HEK293 (cell line): Measurements from ENCODE around the gene SYNGR3.
"Not testable (repeated sequence)": the region's sequence is repeated elsewhere in the genome, so short reads cannot be mapped to it uniquely, and the experiment has no call there.

Experiments
- CTCF ChIA-PET: fragments of 350-600 bp; formaldehyde crosslinking; extraction: SDS; loops from one replicate; lab custom pipeline; 2021; ENCODE audit warnings: antibody characterized with exemption; lab: Yijun Ruan, JAX
- POLR2A ChIA-PET: fragments of 300-600 bp; formaldehyde crosslinking; extraction: SDS; loops from one replicate; lab custom pipeline; 2020; ENCODE audit warnings: antibody characterized with exemption, inconsistent platforms; lab: Yijun Ruan, JAX
- H3K27ac ChIP-seq: fragments of 200-500 bp; sonication (Bioruptor generic); 2 replicates; pipeline ENCODE4 v1.5.1; 2014; ENCODE audit warnings: low read depth, low read length, control low read depth, inconsistent platforms; ENCODE audit errors: extremely low read depth
- H3K36me3 ChIP-seq, 2 experiments: fragments of 200-500 bp in 1 of 2; sonication (Bioruptor generic) in 1 of 2; 1 replicate in 1 of 2; 2 replicates in 1 of 2; pipeline ENCODE4 v1.5.1; 2014 to 2017; ENCODE audit warnings: inconsistent platforms in 2 of 2, low read length in 2 of 2; ENCODE audit not compliant: control insufficient read depth in 2 of 2, insufficient read depth in 1 of 2
- H3K4me1 ChIP-seq: fragments of 200-500 bp; sonication (Bioruptor generic); 2 replicates; pipeline ENCODE4 v1.5.1; 2014; ENCODE audit warnings: mild to moderate bottlenecking, low read length, inconsistent platforms; ENCODE audit not compliant: control insufficient read depth, insufficient read depth
- H3K4me3 ChIP-seq: 2 replicates; pipeline ENCODE4 v1.5.1; 2011; ENCODE audit warnings: low read depth, mild to moderate bottlenecking, control low read depth, low read length, moderate library complexity
- H3K9me3 ChIP-seq: fragments of 200-500 bp; sonication (Bioruptor generic); 2 replicates; pipeline ENCODE4 v1.5.1; 2014; ENCODE audit warnings: low read depth, low read length, inconsistent platforms; ENCODE audit not compliant: control insufficient read depth, insufficient read depth
- GLIS2 ChIP-seq: fragments of 450-650 bp; formaldehyde crosslinking; IDR thresholded peaks from 2 replicates; pipeline ENCODE4 v1.5.1; 2016; ENCODE audit warnings: missing biosample characterization, missing genetic modification characterization
- MYNN ChIP-seq: fragments of 450-650 bp; formaldehyde crosslinking; IDR thresholded peaks from 2 replicates; pipeline ENCODE4 v1.5.1; 2016; ENCODE audit warnings: missing biosample characterization, missing genetic modification characterization, borderline replicate concordance
- PRDM2 ChIP-seq: fragments of 450-650 bp; formaldehyde crosslinking; IDR thresholded peaks from 2 replicates; pipeline ENCODE4 v1.5.1; 2016; ENCODE audit warnings: missing biosample characterization, missing genetic modification characterization, borderline replicate concordance
- WT1 ChIP-seq: fragments of 450-650 bp; formaldehyde crosslinking; IDR thresholded peaks from 2 replicates; pipeline ENCODE4 v1.5.1; 2016; ENCODE audit warnings: missing biosample characterization, missing genetic modification characterization
- YY2 ChIP-seq: fragments of 450-650 bp; formaldehyde crosslinking; IDR thresholded peaks from 2 replicates; pipeline ENCODE4 v1.5.1; 2016; ENCODE audit warnings: missing biosample characterization, missing genetic modification characterization
- ZBTB26 ChIP-seq: fragments of 450-650 bp; formaldehyde crosslinking; optimal IDR thresholded peaks from 2 replicates; pipeline ENCODE3; 2016; ENCODE audit warnings: missing biosample characterization, mild to moderate bottlenecking, missing genetic modification characterization
- ZNF112 ChIP-seq: fragments of 450-650 bp; formaldehyde crosslinking; IDR thresholded peaks from 2 replicates; pipeline ENCODE4 v1.5.0; 2017; ENCODE audit warnings: missing biosample characterization, missing genetic modification characterization
- ZNF2 ChIP-seq: fragments of 450-650 bp; formaldehyde crosslinking; IDR thresholded peaks from 2 replicates; pipeline ENCODE4 v1.5.1; 2016; ENCODE audit warnings: missing biosample characterization, missing genetic modification characterization
- ZNF223 ChIP-seq: fragments of 450-650 bp; formaldehyde crosslinking; IDR thresholded peaks from 2 replicates; pipeline ENCODE4 v1.5.1; 2016; ENCODE audit warnings: missing biosample characterization, missing genetic modification characterization
- ZNF37A ChIP-seq: fragments of 450-650 bp; IDR thresholded peaks from 2 replicates; pipeline ENCODE4 v1.5.1; 2018; ENCODE audit warnings: missing biosample characterization, missing genetic modification characterization
- ZNF394 ChIP-seq: fragments of 450-650 bp; formaldehyde crosslinking; IDR thresholded peaks from 2 replicates; pipeline ENCODE4 v1.5.1; 2016; ENCODE audit warnings: missing biosample characterization, missing genetic modification characterization, mild to moderate bottlenecking, moderate library complexity, borderline replicate concordance
- ZNF449 ChIP-seq: fragments of 450-650 bp; formaldehyde crosslinking; IDR thresholded peaks from 2 replicates; pipeline ENCODE4 v1.5.1; 2017; ENCODE audit warnings: missing biosample characterization, mild to moderate bottlenecking, missing genetic modification characterization, moderate library complexity
- ZNF514 ChIP-seq: fragments of 450-650 bp; formaldehyde crosslinking; IDR thresholded peaks from 2 replicates; pipeline ENCODE4 v1.5.1; 2016; ENCODE audit warnings: missing biosample characterization, missing genetic modification characterization
- ZNF544 ChIP-seq: fragments of 450-650 bp; formaldehyde crosslinking; IDR thresholded peaks from 2 replicates; pipeline ENCODE4 v1.5.0; 2017; ENCODE audit warnings: missing biosample characterization, missing genetic modification characterization
- ZNF555 ChIP-seq: fragments of 450-650 bp; formaldehyde crosslinking; conservative IDR thresholded peaks from 2 replicates; pipeline ENCODE4 v1.5.1; 2017; ENCODE audit warnings: missing biosample characterization, mild to moderate bottlenecking, missing genetic modification characterization, inconsistent platforms
- ZNF600 ChIP-seq: fragments of 450-650 bp; formaldehyde crosslinking; IDR thresholded peaks from 2 replicates; pipeline ENCODE4 v1.5.1; 2016; ENCODE audit warnings: missing biosample characterization, missing genetic modification characterization
- ZNF664 ChIP-seq: fragments of 450-650 bp; formaldehyde crosslinking; IDR thresholded peaks from 2 replicates; pipeline ENCODE4 v1.5.1; 2016; ENCODE audit warnings: missing biosample characterization, missing genetic modification characterization
- ZNF747 ChIP-seq: fragments of 450-650 bp; formaldehyde crosslinking; IDR thresholded peaks from 2 replicates; pipeline ENCODE4 v1.5.1; 2016; ENCODE audit warnings: missing biosample characterization, missing genetic modification characterization
- ZNF768 ChIP-seq: fragments of 450-650 bp; formaldehyde crosslinking; IDR thresholded peaks from 2 replicates; pipeline ENCODE4 v1.5.1; 2018; ENCODE audit warnings: missing biosample characterization, mild to moderate bottlenecking, missing genetic modification characterization
- ZSCAN30 ChIP-seq: fragments of 450-650 bp; IDR thresholded peaks from 2 replicates; pipeline ENCODE4 v1.5.1; 2018; ENCODE audit warnings: missing biosample characterization, mild to moderate bottlenecking, missing genetic modification characterization, moderate library complexity

Gene SYNGR3

GRCh38 chr16:1961651-1962067 lies 28.1 kb upstream of the SYNGR3 start (continued):
- TF ChIP-seq PRDM2 (tag by site-specific recombination) (no peak), ZNF664 (tag by site-specific recombination) (no peak), ZNF555 (tag by site-specific recombination) (no peak), ZNF37A (tag by site-specific recombination) (no peak), ZNF449 (tag by site-specific recombination) (no peak), ZNF600 (tag by site-specific recombination) (no peak; the same call in 1 of the 2 replicates), ZNF544 (tag by site-specific recombination) (no peak), ZNF768 (tag by site-specific recombination) (no peak), GLIS2 (tag by site-specific recombination) (peak; percentile 46), ZNF747 (no peak), ZNF112 (no peak), ZNF394 (tag by site-specific recombination) (no peak), ZNF514 (no peak), MYNN (tag by site-specific recombination) (no peak), ZNF223 (tag by site-specific recombination) (no peak), ZSCAN30 (tag by site-specific recombination) (peak; percentile 81)
- TF ChIP-seq, all 188 proteins: peak for 28

GRCh38 chr16:1962161-1963153 lies 27.3 kb upstream of the SYNGR3 start:
- CTCF ChIA-PET, H3K9me3 ChIP-seq, H3K4me1 ChIP-seq: not testable (repeated sequence)
- Histone ChIP-seq H3K36me3 (peaks cover 0 to 42% of the 10 kb centered on the region in 2 experiments; a peak in 1 of 3 replicates), H3K4me3 (peak overlapping the region; percentile 94), H3K27ac (peak overlapping the region; percentile 100)
- POLR2A ChIA-PET = interaction anchor here (0.6 to 2.7 kb wide), 10 partner anchors 9 to 395 kb away, joined by 3 to 46 read pairs (median 4); partner anchors contain the start of genes GFER, NOXO1, SYNGR3 and TBL3
- TF ChIP-seq YY2 (tag by site-specific recombination) (peak; percentile 37; the same call in 1 of the 2 replicates), PRDM2 (tag by site-specific recombination) (peak; percentile 91; the same call in 1 of the 2 replicates), ZNF600 (tag by site-specific recombination) (peak; percentile 80), ZBTB26 (tag by site-specific recombination) (peak; percentile 15), ZSCAN30 (tag by site-specific recombination) (0 out of 2 replicates have a peak, but pooled peaks have one; percentile 17), ZNF2 (tag by site-specific recombination) (peak; percentile 20; the same call in 1 of the 2 replicates), GLIS2 (tag by site-specific recombination) (peak; percentile 70), WT1 (tag by site-specific recombination) (peak; percentile 17; the same call in 1 of the 2 replicates)
